Activated naive CD8-positive, alpha-beta T cell treated with anti-CD3 and anti-CD28 coated beads, Interleukin-2, amount 50 U/mL, for 24 hours (primary cell): Measurements from ENCODE around the gene ST6GALNAC5.
A peak's percentile ranks its signal among the peaks of the same experiment; 100 is the strongest.
"Not testable (repeated sequence)": the region's sequence is repeated elsewhere in the genome, so short reads cannot be mapped to it uniquely, and the experiment has no call there.

ENCODE experiments used
- ATAC-seq: fragments of 150-1000 bp; cut with Tn5 transposase; one replicate; pipeline ENCODE4 v1.10.0; 2021
- DNase-seq: peaks from one replicate; pipeline ENCODE4 v3.0.0; 2021
- H3K27ac Mint-ChIP-seq: one replicate; pipeline ENCODE4 v1.8.0; 2021; ENCODE audit warnings: mild to moderate bottlenecking, mixed read lengths
- H3K27me3 Mint-ChIP-seq: one replicate; pipeline ENCODE4 v1.8.0; 2021; ENCODE audit warnings: mixed read lengths
- H3K36me3 Mint-ChIP-seq: one replicate; pipeline ENCODE4 v1.8.0; 2021; ENCODE audit warnings: low read depth, mixed read lengths
- H3K4me1 Mint-ChIP-seq: one replicate; pipeline ENCODE4 v1.8.0; 2021; ENCODE audit warnings: mixed read lengths
- H3K4me3 Mint-ChIP-seq: one replicate; pipeline ENCODE4 v1.8.0; 2021; ENCODE audit warnings: mild to moderate bottlenecking, moderate library complexity, mixed read lengths
- H3K9me3 Mint-ChIP-seq: one replicate; pipeline ENCODE4 v1.8.0; 2021; ENCODE audit warnings: mixed read lengths

ST6GALNAC5 gene

GRCh38 chr1:76867342-76868130 is at the start of gene ST6GALNAC5:
Gene ST6GALNAC5, plus strand, starts transcription at chr1:76867480.
- peak within 1 kb of the TSS; percentile 66 for H3K4me3 Mint-ChIP-seq
- no peak for ATAC-seq
- peak; percentile 2 for DNase-seq
- peaks cover 65% of the 10 kb centered on the region for H3K27me3 Mint-ChIP-seq
- no peak within 1 kb of the TSS for H3K27ac Mint-ChIP-seq
- H3K9me3 Mint-ChIP-seq: no peaks in the 10 kb centered on the region
- no peaks in the 10 kb centered on the region for H3K36me3 Mint-ChIP-seq
- peaks cover 5% of the 10 kb centered on the region for H3K4me1 Mint-ChIP-seq

GRCh38 chr1:76820028-76820427 is 47.3 kb upstream of the ST6GALNAC5 start:
- Mint-ChIP-seq H3K4me3 (no peak overlapping the region), H3K9me3 (no peaks in the 10 kb centered on the region), H3K27ac (no peak overlapping the region), H3K36me3 (no peaks in the 10 kb centered on the region), H3K27me3 (peaks cover 7% of the 10 kb centered on the region), H3K4me1 (no peaks in the 10 kb centered on the region)
- ATAC-seq: no peak
- DNase-seq: no peak

- peaks cover 11% of the 10 kb centered on the region for H3K27me3 Mint-ChIP-seq
- ATAC-seq, H3K4me1 Mint-ChIP-seq, DNase-seq, H3K27ac Mint-ChIP-seq, H3K9me3 Mint-ChIP-seq, H3K36me3 Mint-ChIP-seq, H3K4me3 Mint-ChIP-seq: not testable (repeated sequence)
Measured at GRCh38 chr1:76822961-76823360, 44.3 kb upstream of the ST6GALNAC5 start.

GRCh38 chr1:76824106-76824505 is 43.2 kb upstream of the ST6GALNAC5 start:
- H3K4me3 Mint-ChIP-seq: no peak overlapping the region
- H3K27me3 Mint-ChIP-seq: peaks cover 12% of the 10 kb centered on the region
- no peaks in the 10 kb centered on the region for H3K4me1 Mint-ChIP-seq
- H3K9me3 Mint-ChIP-seq: no peaks in the 10 kb centered on the region
- H3K27ac Mint-ChIP-seq: no peak overlapping the region
- no peak for ATAC-seq
- H3K36me3 Mint-ChIP-seq: no peaks in the 10 kb centered on the region
- DNase-seq: no peak

- Mint-ChIP-seq H3K36me3 (no peaks in the 10 kb centered on the region), H3K27ac (no peak overlapping the region)
- DNase-seq: no peak
Measured at GRCh38 chr1:76826072-76826845, 41.0 kb upstream of the ST6GALNAC5 start.

GRCh38 chr1:76827066-76827465 is 40.2 kb upstream of the ST6GALNAC5 start:
- Mint-ChIP-seq H3K9me3 (no peaks in the 10 kb centered on the region), H3K4me3 (no peak overlapping the region), H3K27me3 (peaks cover 9% of the 10 kb centered on the region), H3K27ac (no peak overlapping the region), H3K36me3 (no peaks in the 10 kb centered on the region), H3K4me1 (peaks cover 4% of the 10 kb centered on the region)
- no peak for ATAC-seq
- DNase-seq: no peak

More at GRCh38 chr1:76826072-76826845, 41.0 kb upstream of the ST6GALNAC5 start:
- H3K9me3 Mint-ChIP-seq: no peaks in the 10 kb centered on the region
- ATAC-seq: no peak
- H3K4me1 Mint-ChIP-seq: peaks cover 4% of the 10 kb centered on the region
- no peak overlapping the region for H3K4me3 Mint-ChIP-seq
- H3K27me3 Mint-ChIP-seq: peaks cover 12% of the 10 kb centered on the region

- ATAC-seq (no peak), DNase-seq (no peak)
- H3K4me1 Mint-ChIP-seq: peaks cover 4% of the 10 kb centered on the region
- peaks cover 5% of the 10 kb centered on the region for H3K27me3 Mint-ChIP-seq
- no peak overlapping the region for H3K4me3 Mint-ChIP-seq
- no peaks in the 10 kb centered on the region for H3K36me3 Mint-ChIP-seq
- H3K9me3 Mint-ChIP-seq: no peaks in the 10 kb centered on the region
- no peak overlapping the region for H3K27ac Mint-ChIP-seq
Measured at GRCh38 chr1:76830373-76830772, 36.9 kb upstream of the ST6GALNAC5 start.

GRCh38 chr1:76832521-76832920 is 34.8 kb upstream of the ST6GALNAC5 start:
- peaks cover 4% of the 10 kb centered on the region for H3K4me1 Mint-ChIP-seq
- ATAC-seq (no peak), DNase-seq (no peak)
- H3K9me3 Mint-ChIP-seq: no peaks in the 10 kb centered on the region
- no peak overlapping the region for H3K4me3 Mint-ChIP-seq
- H3K27ac Mint-ChIP-seq: no peak overlapping the region
- H3K27me3 Mint-ChIP-seq: peaks cover 8% of the 10 kb centered on the region
- H3K36me3 Mint-ChIP-seq: no peaks in the 10 kb centered on the region

- no peaks in the 10 kb centered on the region for H3K36me3 Mint-ChIP-seq
- DNase-seq (no peak), ATAC-seq (no peak)
- peaks cover 4% of the 10 kb centered on the region for H3K4me1 Mint-ChIP-seq
- H3K27me3 Mint-ChIP-seq: peaks cover 4% of the 10 kb centered on the region
- no peak overlapping the region for H3K27ac Mint-ChIP-seq
- no peak overlapping the region for H3K4me3 Mint-ChIP-seq
- no peaks in the 10 kb centered on the region for H3K9me3 Mint-ChIP-seq
Measured at GRCh38 chr1:76833151-76833550, 34.1 kb upstream of the ST6GALNAC5 start.

GRCh38 chr1:76833856-76834255 is 33.4 kb upstream of the ST6GALNAC5 start:
- ATAC-seq (no peak), DNase-seq (no peak)
- Mint-ChIP-seq H3K36me3 (no peaks in the 10 kb centered on the region), H3K4me1 (peaks cover 4% of the 10 kb centered on the region), H3K27ac (no peak overlapping the region), H3K9me3 (no peaks in the 10 kb centered on the region), H3K4me3 (no peak overlapping the region), H3K27me3 (peaks cover 3% of the 10 kb centered on the region)

- Mint-ChIP-seq H3K27ac (no peak overlapping the region), H3K27me3 (peaks cover 3% of the 10 kb centered on the region), H3K9me3 (no peaks in the 10 kb centered on the region), H3K4me3 (no peak overlapping the region), H3K36me3 (no peaks in the 10 kb centered on the region), H3K4me1 (peaks cover 2% of the 10 kb centered on the region)
- ATAC-seq (no peak), DNase-seq (no peak)
Measured at GRCh38 chr1:76835203-76835602, 32.1 kb upstream of the ST6GALNAC5 start.

- no peak overlapping the region for H3K27ac Mint-ChIP-seq
- peaks cover 3% of the 10 kb centered on the region for H3K27me3 Mint-ChIP-seq
- no peaks in the 10 kb centered on the region for H3K36me3 Mint-ChIP-seq
- H3K4me1 Mint-ChIP-seq: peaks cover 2% of the 10 kb centered on the region
- ATAC-seq (no peak), DNase-seq (no peak)
- no peak overlapping the region for H3K4me3 Mint-ChIP-seq
- H3K9me3 Mint-ChIP-seq: no peaks in the 10 kb centered on the region
Measured at GRCh38 chr1:76840278-76840677, 27.0 kb upstream of the ST6GALNAC5 start.

- no peaks in the 10 kb centered on the region for H3K9me3 Mint-ChIP-seq
- H3K4me1 Mint-ChIP-seq: peaks cover 2% of the 10 kb centered on the region
- H3K4me3 Mint-ChIP-seq: no peak overlapping the region
- no peak for ATAC-seq
- no peak for DNase-seq
- no peaks in the 10 kb centered on the region for H3K27me3 Mint-ChIP-seq
- H3K27ac Mint-ChIP-seq: no peak overlapping the region
- H3K36me3 Mint-ChIP-seq: no peaks in the 10 kb centered on the region
Measured at GRCh38 chr1:76841460-76841859, 25.8 kb upstream of the ST6GALNAC5 start.

- no peaks in the 10 kb centered on the region for H3K9me3 Mint-ChIP-seq
- no peaks in the 10 kb centered on the region for H3K36me3 Mint-ChIP-seq
- H3K27me3 Mint-ChIP-seq: no peaks in the 10 kb centered on the region
- DNase-seq: no peak
- ATAC-seq: no peak
- peaks cover 2% of the 10 kb centered on the region for H3K4me1 Mint-ChIP-seq
- no peak overlapping the region for H3K27ac Mint-ChIP-seq
- H3K4me3 Mint-ChIP-seq: no peak overlapping the region
Measured at GRCh38 chr1:76843821-76844464, 23.3 kb upstream of the ST6GALNAC5 start.

GRCh38 chr1:76854255-76854654 is 13.0 kb upstream of the ST6GALNAC5 start:
- H3K9me3 Mint-ChIP-seq: no peaks in the 10 kb centered on the region
- no peak overlapping the region for H3K4me3 Mint-ChIP-seq
- H3K27ac Mint-ChIP-seq: no peak overlapping the region

More at GRCh38 chr1:76854255-76854654, 13.0 kb upstream of the ST6GALNAC5 start:
- ATAC-seq (no peak), DNase-seq (no peak)
- no peaks in the 10 kb centered on the region for H3K4me1 Mint-ChIP-seq
- H3K27me3 Mint-ChIP-seq: peaks cover 5% of the 10 kb centered on the region
- no peaks in the 10 kb centered on the region for H3K36me3 Mint-ChIP-seq
